Erythroblast (primary cell): ENCODE results near the gene TKT.

Experiments used
- GATA1 ChIP-seq: IDR thresholded peaks from 2 replicates; pipeline ENCODE4 v1.6.1; 2011; ENCODE audit warnings: low read depth, mild to moderate bottlenecking, control low read depth, low read length, moderate library complexity
- POLR2A ChIP-seq: IDR thresholded peaks from 2 replicates; pipeline ENCODE4 v1.6.1; 2011; ENCODE audit warnings: mild to moderate bottlenecking, low read length

DNA sequence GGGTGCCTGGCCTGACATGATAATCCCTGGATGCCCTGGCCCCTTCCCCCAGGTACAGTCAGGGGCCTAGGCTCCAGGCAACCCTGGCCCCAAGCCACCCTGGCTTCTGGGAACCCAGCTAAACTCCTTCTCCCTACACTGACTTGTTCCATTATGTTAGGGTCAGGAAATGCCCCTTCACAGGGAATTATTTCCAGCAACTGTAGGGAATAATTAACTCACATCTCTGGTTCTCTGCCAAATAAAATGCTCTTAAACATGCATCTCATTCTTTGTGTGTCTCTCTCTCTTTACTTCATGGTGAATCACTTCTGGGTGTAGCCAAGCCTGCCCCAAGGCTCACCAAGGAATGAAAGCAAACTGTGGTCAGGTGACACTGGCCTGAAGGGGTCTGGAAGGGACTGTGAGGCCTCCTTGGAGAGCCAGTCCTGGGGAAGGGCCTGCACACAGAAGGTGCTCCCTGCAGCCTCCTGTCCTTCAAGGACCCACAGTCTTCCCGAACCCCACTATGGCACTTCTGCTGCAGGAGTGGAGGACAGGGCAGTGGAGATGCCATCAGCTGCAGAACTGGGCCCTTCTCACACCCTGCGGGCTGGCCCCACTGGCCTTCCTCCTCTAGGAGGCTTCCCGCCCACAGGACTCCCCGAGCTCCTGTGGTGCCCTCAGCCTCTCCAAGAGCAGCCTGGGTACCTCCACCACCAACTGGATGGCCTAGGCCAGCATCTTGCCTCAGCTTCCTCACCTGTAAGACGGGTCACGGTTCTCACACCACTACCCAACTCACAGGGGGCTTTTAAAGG, 17.6 kb downstream of the TKT start:
- TF ChIP-seq POLR2A (no peak), GATA1 (no peak)
